K562 (cell line): Measurements from ENCODE around the gene FAM50B. TPM values are rescaled to one million over a fixed set of nuclear protein-coding genes. Genes with fewer than 3 reads are reported as not detected.

Experiments used
- ATAC-seq: fragments of 200-7000 bp; cut with Tn5 transposase; 3 replicates; pipeline ENCODE4 v1.9.1; 2020; ENCODE audit warnings: moderate library complexity
- BruUV-seq: library from RNA; stranded (reverse); fragments of 400-500 nt; replicated peaks from 2 replicates; lab custom pipeline; 2021; lab: Mats Ljungman, UMichigan
- CTCF ChIA-PET: fragments of 300-600 bp; formaldehyde crosslinking; extraction: SDS; loops from one replicate; lab custom pipeline; 2021; ENCODE audit warnings: low intra/inter-chr PET ratio; lab: Yijun Ruan, JAX
- POLR2A ChIA-PET: fragments of 300-600, 350-650 bp; sonication (Branson Sonifier 250); formaldehyde crosslinking; extraction: SDS; loops from one replicate; lab custom pipeline; 2021; ENCODE audit warnings: antibody characterized with exemption, inconsistent platforms; lab: Yijun Ruan, JAX
- DNase-seq, 4 experiments: peaks; one replicate each; pipeline versions ENCODE4 v3.0.0 to v3.0.0-alpha.2; 2011 to 2018; ENCODE audit warnings: low spot score in 3 of 4, mixed read lengths in 3 of 4; ENCODE audit errors: extremely low read depth in 1 of 4
- FAIRE-seq: peaks from 2 replicates; lab custom pipeline; 2011; peaks lifted over from hg19 to GRCh38; lab: Jason Lieb, UNC
- H2AFZ ChIP-seq: 2 replicates; pipeline ENCODE4 v1.6.0; 2011; ENCODE audit warnings: low read depth, low read length, control low read depth, inconsistent platforms
- H3K27ac ChIP-seq: fragments of 200-600 bp; 3 replicates; pipeline ENCODE4 v1.8.0; 2011; ENCODE audit warnings: low read depth, mild to moderate bottlenecking, control low read depth, inconsistent platforms, low read length, moderate library complexity, mixed read lengths; ENCODE audit errors: extremely low read depth
- H3K27me3 ChIP-seq, 2 experiments: fragments of 300-600 bp in 1 of 2; 2 replicates in 1 of 2; 3 replicates in 1 of 2; pipeline versions ENCODE4 v1.6.0 to v1.8.0; 2011; ENCODE audit warnings: inconsistent platforms in 2 of 2, low read length in 2 of 2, mild to moderate bottlenecking in 1 of 2, mixed read lengths in 1 of 2, moderate library complexity in 1 of 2; ENCODE audit not compliant: control insufficient read depth in 2 of 2, insufficient read depth in 2 of 2
- H3K36me3 ChIP-seq: fragments of 300-600 bp; 3 replicates; pipeline ENCODE4 v1.8.0; 2011; ENCODE audit warnings: mild to moderate bottlenecking, low read length, inconsistent platforms; ENCODE audit not compliant: control insufficient read depth, insufficient read depth
- H3K4me1 ChIP-seq, 2 experiments: fragments of 200-600 bp in 1 of 2; replicated peaks in 1 of 2; 2 replicates in 1 of 2; 3 replicates in 1 of 2; pipeline versions ENCODE4 v1.5.1 to v1.8.0; 2011; ENCODE audit warnings: inconsistent platforms in 2 of 2, low read length in 2 of 2, mild to moderate bottlenecking in 1 of 2, mixed read lengths in 1 of 2, moderate library complexity in 1 of 2; ENCODE audit not compliant: control insufficient read depth in 2 of 2, insufficient read depth in 2 of 2
- H3K4me2 ChIP-seq: 2 replicates; pipeline ENCODE4 v1.6.1; 2011; ENCODE audit warnings: low read length, control low read depth, inconsistent platforms, mixed read lengths; ENCODE audit not compliant: insufficient read depth
- H3K4me3 ChIP-seq: fragments of 200-600 bp; sonication (generic), shearing (Covaris generic); 2 replicates; pipeline ENCODE4 v1.5.1; 2016; ENCODE audit warnings: control low read depth, inconsistent platforms
- H3K79me2 ChIP-seq: fragments of 200-600 bp; 3 replicates; pipeline ENCODE4 v1.8.0; 2011; ENCODE audit warnings: low read length, inconsistent platforms; ENCODE audit not compliant: control insufficient read depth, insufficient read depth
- H3K9ac ChIP-seq, 2 experiments: 2 replicates each; pipeline versions ENCODE4 v1.6.0 to v1.6.1; 2011; ENCODE audit warnings: low read depth in 2 of 2, low read length in 2 of 2, control low read depth in 1 of 2, inconsistent platforms in 1 of 2, mild to moderate bottlenecking in 1 of 2, mixed read lengths in 1 of 2; ENCODE audit not compliant: insufficient read depth in 1 of 2
- H3K9me1 ChIP-seq: one replicate; pipeline ENCODE4 v1.6.0; 2011; ENCODE audit warnings: inconsistent platforms, mild to moderate bottlenecking, low read length, moderate library complexity; ENCODE audit not compliant: control insufficient read depth, insufficient read depth
- H3K9me3 ChIP-seq: replicated peaks from 2 replicates; pipeline ENCODE4 v1.5.1; 2011; ENCODE audit warnings: low read depth, low read length, inconsistent platforms; ENCODE audit not compliant: control insufficient read depth, insufficient read depth
- H4K20me1 ChIP-seq: replicated peaks from 2 replicates; pipeline ENCODE4 v1.6.1; 2011; ENCODE audit warnings: low read length, inconsistent platforms, mixed read lengths; ENCODE audit not compliant: control insufficient read depth, insufficient read depth
- ARID3B ChIP-seq: fragments of 250-450 bp; sonication (Bioruptor Pico); IDR thresholded peaks from 2 replicates; pipeline ENCODE4 v1.4.0; 2020; ENCODE audit warnings: borderline replicate concordance
- C11orf30 ChIP-seq: fragments of 450-650 bp; IDR thresholded peaks from 2 replicates; pipeline ENCODE4 v1.6.1; 2016; ENCODE audit warnings: low read depth, mild to moderate bottlenecking
- CAMTA2 ChIP-seq: fragments of 250-450 bp; sonication (Bioruptor Pico); conservative IDR thresholded peaks from 2 replicates; pipeline ENCODE4 v1.5.1; 2022
- CBFA2T3 ChIP-seq: fragments of 450-650 bp; IDR thresholded peaks from 2 replicates; pipeline ENCODE4 v1.6.1; 2017
- MAFG ChIP-seq: fragments of 450-650 bp; conservative IDR thresholded peaks from 2 replicates; pipeline ENCODE4 v1.6.1; 2016; ENCODE audit warnings: missing genetic modification characterization, missing compliant biosample characterization
- MCM3 ChIP-seq: fragments of 450-650 bp; IDR thresholded peaks from 2 replicates; pipeline ENCODE4 v1.6.1; 2016
- MEIS2 ChIP-seq: fragments of 450-650 bp; IDR thresholded peaks from 2 replicates; pipeline ENCODE4 v1.6.1; 2014; ENCODE audit warnings: mild to moderate bottlenecking; ENCODE audit not compliant: partially characterized antibody
- PBX2 ChIP-seq, 2 experiments: IDR thresholded peaks in 1 of 2; conservative IDR thresholded peaks in 1 of 2; 2 replicates each; pipeline ENCODE4 v1.6.1; 2016; ENCODE audit warnings: low read depth in 2 of 2, mild to moderate bottlenecking in 1 of 2, missing compliant biosample characterization in 1 of 2, missing genetic modification characterization in 1 of 2, moderate library complexity in 1 of 2
- PKNOX1 ChIP-seq: fragments of 450-650 bp; IDR thresholded peaks from 2 replicates; pipeline ENCODE4 v1.6.1; 2016
- RBM25 ChIP-seq: fragments of 200-400 bp; formaldehyde crosslinking; IDR thresholded peaks from 2 replicates; pipeline ENCODE4 v1.6.1; 2018; ENCODE audit warnings: low read length, low read depth, moderate library complexity; ENCODE audit not compliant: severe bottlenecking
- SIRT6 ChIP-seq: IDR thresholded peaks from one replicate; pipeline ENCODE4 v1.6.1; 2012; ENCODE audit warnings: low read depth, mild to moderate bottlenecking, control low read depth, inconsistent platforms, low read length, moderate library complexity
- VEZF1 ChIP-seq: fragments of 200-800 bp; sonication (Bioruptor generic); IDR thresholded peaks from 2 replicates; pipeline ENCODE4 v1.6.1; 2017; ENCODE audit warnings: missing genetic modification characterization, missing compliant biosample characterization
- ZNF232 ChIP-seq: sonication (generic); formaldehyde crosslinking; IDR thresholded peaks from 2 replicates; pipeline ENCODE4 v1.8.0; 2022; ENCODE audit warnings: mild to moderate bottlenecking, missing genetic modification reagents
- WGBS: fragments of 100-300 bp; shearing (Covaris generic); methylation state at CpG from one replicate; pipeline ENCODE4 v1.1.6; 2016; ENCODE audit warnings: low coverage, mixed read lengths; ENCODE audit not compliant: insufficient coverage; ENCODE audit errors: missing lambda C conversion rate; 5-methylcytosine and 5-hydroxymethylcytosine counted together
- in situ Hi-C: fragments of 300-500 bp; cut with MboI; formaldehyde crosslinking; loops from 4 replicates; pipeline ENCODE4 v1.15.0; 2018; ENCODE audit warnings: inconsistent platforms, mixed read lengths
- intact Hi-C: fragments of 100-400 bp; cut with micrococcal nuclease; formaldehyde crosslinking; loops from 2 replicates; pipeline ENCODE4 v1.14.2; 2022
- polyA plus RNA-seq, 8 experiments: library from polyadenylated mRNA; depleted of rRNA in 4 of 8; stranded (reverse) in 5 of 8; unstranded in 3 of 8; fragments of >200 nt; fragmentation: Nextera tagmentation in 2 of 8; fragmentation: Illumina TruSeq in 1 of 8; extraction: Ambion mirVana in 2 of 8; extraction: Trizol in 1 of 8; gene quantifications; 2 replicates each; pipeline versions ENCODE4 v1.2.1 to v1.2.3, GENCODE V29; 2011 to 2014; ENCODE audit warnings: inconsistent platforms in 1 of 8, missing spikeins in 1 of 8
- total RNA-seq, 7 experiments: library from RNA; depleted of rRNA in 6 of 7; stranded (reverse); fragments of >200 nt in 6 of 7; fragmentation: Illumina TruSeq in 2 of 7; extraction: Trizol in 2 of 7; gene quantifications; 2 replicates each; pipeline versions ENCODE4 v1.2.1 to v1.2.3, GENCODE V29; 2011 to 2021; ENCODE audit warnings: low replicate concordance in 1 of 7

Gene FAM50B
- total and polyA plus RNA-seq, 9 of the 15 experiments (the other 6 are each of a cell fraction or from before 2014, with no cell fraction given): 0.09 to 0.16 (median 0.13) TPM; not detected in 6

- no peaks in the 10 kb centered on the region for H3K4me1 ChIP-seq
- no peak overlapping the region for H3K4me2 ChIP-seq
- H3K4me3 ChIP-seq: no peak overlapping the region
- no peak overlapping the region for H2AFZ ChIP-seq
- no peaks in the 10 kb centered on the region for H3K9me1 ChIP-seq
- 0 out of 2 replicates have a peak, but pooled peaks cover 4% of the 10 kb centered on the region for H4K20me1 ChIP-seq
- no peak for ATAC-seq
- FAIRE-seq: no peak
- H3K27ac ChIP-seq: no peak overlapping the region
- no peak for DNase-seq
- no peaks in the 10 kb centered on the region for H3K79me2 ChIP-seq
- H3K36me3 ChIP-seq: no peaks in the 10 kb centered on the region
- BruUV-seq: no TSS peak
- in situ Hi-C loops (no loop called here), intact Hi-C loops (no loop called here)
- CTCF ChIA-PET: interaction anchor here (0.6 kb wide), 1 partner anchor 74 kb away, joined by 5 read pairs; no protein-coding TSS in a partner anchor
- peaks cover 49 to 67% of the 10 kb centered on the region in 2 experiments for H3K27me3 ChIP-seq
- WGBS: 6% methylated on average over 12 of the region's 12 CpGs
- no peak overlapping the region for H3K9ac ChIP-seq
- H3K9me3 ChIP-seq: no peaks in the 10 kb centered on the region
- TF ChIP-seq ARID3B (CRISPR knock-in tag) (no peak), MEIS2 (peak; percentile 67), SIRT6 (no peak), C11orf30 (peak; percentile 8; the same call in 1 of the 2 replicates), ZNF232 (CRISPR knock-in tag) (no peak), MAFG (tag) (0 out of 2 replicates have a peak, but pooled peaks have one; percentile 26), CBFA2T3 (no peak), RBM25 (no peak), MCM3 (no peak), CAMTA2 (CRISPR knock-in tag) (no peak), PBX2 (CRISPR knock-in tag; IDR thresholded peaks at IDR 0.05; ENCODE audit: low read depth) (no peak), PBX2 (tag; conservative IDR thresholded peaks at IDR 0.05; ENCODE audit: low read depth) (peak; percentile 57), VEZF1 (no peak), PKNOX1 (peak; percentile 64)
- POLR2A ChIA-PET: no interaction called here
Observed at GRCh38 chr6:3803627-3804468, 45.3 kb upstream of the FAM50B start.
